GM12878 (cell line): ENCODE results near the gene PTGR3. TPM values are rescaled to one million over a fixed set of nuclear protein-coding genes. Genes with fewer than 3 reads are reported as not detected.

Experiments
- ATAC-seq: fragments of 200-7000 bp; cut with Tn5 transposase; 3 replicates; pipeline ENCODE4 v1.9.1; 2020; ENCODE audit warnings: mild to moderate bottlenecking, moderate library complexity
- BruUV-seq: library from RNA; stranded (reverse); fragments of 400-500 nt; replicated peaks from 2 replicates; lab custom pipeline; 2021; lab: Mats Ljungman, UMichigan
- CTCF ChIA-PET: fragments of 300-600 bp; sonication (Branson Sonifier 250); formaldehyde crosslinking; extraction: SDS; loops from one replicate; lab custom pipeline; 2021; ENCODE audit warnings: inconsistent platforms; lab: Yijun Ruan, JAX
- POLR2A ChIA-PET: fragments of 350-600 bp; formaldehyde crosslinking; extraction: SDS; loops from one replicate; lab custom pipeline; 2021; ENCODE audit warnings: inconsistent platforms; lab: Charles Lee
- RAD21 ChIA-PET: fragments of 300-600 bp; sonication (Branson Sonifier 250); formaldehyde crosslinking; loops from one replicate; lab custom pipeline; 2023; ENCODE audit warnings: antibody characterized with exemption; ENCODE audit not compliant: unreplicated experiment; lab: Charles Lee
- SMC1A ChIA-PET: fragments of 300-600 bp; sonication (Branson Sonifier 250); formaldehyde crosslinking; loops from one replicate; lab custom pipeline; 2023; ENCODE audit not compliant: unreplicated experiment, uncharacterized antibody; lab: Charles Lee
- DNase-seq: peaks from one replicate; pipeline ENCODE4 v3.0.0-alpha.2; 2011; ENCODE audit warnings: low read depth, low spot score
- FAIRE-seq: peaks from 3 replicates; lab custom pipeline; 2011; peaks lifted over from hg19 to GRCh38; lab: Jason Lieb, UNC
- H2AFZ ChIP-seq: 2 replicates; pipeline ENCODE4 v1.6.0; 2011; ENCODE audit warnings: low read depth, low read length, control low read depth; ENCODE audit not compliant: control insufficient read depth
- H3K27ac ChIP-seq: 2 replicates; pipeline ENCODE4 v1.5.1; 2011; ENCODE audit warnings: control low read depth; ENCODE audit not compliant: control insufficient read depth, insufficient read depth
- H3K27me3 ChIP-seq, 2 experiments: replicated peaks in 1 of 2; 2 replicates each; pipeline versions ENCODE4 v1.6.0 to v1.6.1; 2011; ENCODE audit warnings: low read length in 1 of 2; ENCODE audit not compliant: control insufficient read depth in 2 of 2, insufficient read depth in 2 of 2
- H3K36me3 ChIP-seq, 2 experiments: 2 replicates each; pipeline ENCODE4 v1.5.1; 2011; ENCODE audit warnings: low read length in 1 of 2; ENCODE audit not compliant: control insufficient read depth in 2 of 2, insufficient read depth in 2 of 2
- H3K4me1 ChIP-seq: 2 replicates; pipeline ENCODE4 v1.6.1; 2011; ENCODE audit warnings: mild to moderate bottlenecking, low read length, moderate library complexity, mixed read lengths; ENCODE audit not compliant: control insufficient read depth, insufficient read depth
- H3K4me2 ChIP-seq: 2 replicates; pipeline ENCODE4 v1.6.0; 2011; ENCODE audit warnings: control low read depth; ENCODE audit not compliant: control insufficient read depth, insufficient read depth
- H3K4me3 ChIP-seq: fragments of 200-600 bp; sonication (generic); 2 replicates; pipeline ENCODE4 v1.5.1; 2016
- H3K79me2 ChIP-seq: 2 replicates; pipeline ENCODE4 v1.6.0; 2011; ENCODE audit warnings: low read length; ENCODE audit not compliant: control insufficient read depth, insufficient read depth
- H3K9ac ChIP-seq: 2 replicates; pipeline ENCODE4 v1.8.0; 2011; ENCODE audit warnings: low read length, control low read depth, mixed read lengths; ENCODE audit not compliant: control insufficient read depth, insufficient read depth
- H3K9me3 ChIP-seq: replicated peaks from 3 replicates; pipeline ENCODE4 v1.5.1; 2011; ENCODE audit warnings: mild to moderate bottlenecking, low read length; ENCODE audit not compliant: control insufficient read depth, insufficient read depth
- H4K20me1 ChIP-seq: 2 replicates; pipeline ENCODE4 v1.6.0; 2011; ENCODE audit not compliant: control insufficient read depth, insufficient read depth
- CBX3 ChIP-seq: fragments of 200-600 bp; sonication (generic); IDR thresholded peaks from 2 replicates; pipeline ENCODE4 v1.6.1; 2016; ENCODE audit warnings: low read depth, borderline replicate concordance
- EP300 ChIP-seq, 2 experiments: fragments of 150-350 bp in 1 of 2; IDR thresholded peaks; 2 replicates each; pipeline ENCODE4 v1.6.1; 2011 to 2012; ENCODE audit warnings: low read depth in 2 of 2, low read length in 2 of 2, borderline replicate concordance in 1 of 2, improper control_type of control experiment in 1 of 2, inconsistent platforms in 1 of 2; ENCODE audit not compliant: control insufficient read depth in 1 of 2
- FOS ChIP-seq: IDR thresholded peaks from 3 replicates; pipeline ENCODE4 v1.6.1; 2011; ENCODE audit warnings: borderline replicate concordance; ENCODE audit not compliant: insufficient read length; ENCODE audit errors: extremely low read depth
- GABPA ChIP-seq: IDR thresholded peaks from 2 replicates; pipeline ENCODE4 v1.6.1; 2014; ENCODE audit warnings: antibody characterized with exemption, low read depth, mild to moderate bottlenecking, inconsistent platforms
- KDM1A ChIP-seq: fragments of 200-600 bp; sonication (generic); IDR thresholded peaks from 2 replicates; pipeline ENCODE4 v1.6.1; 2016; ENCODE audit warnings: borderline replicate concordance
- MEF2B ChIP-seq: fragments of 450-650 bp; IDR thresholded peaks from 2 replicates; pipeline ENCODE4 v1.6.1; 2018; ENCODE audit warnings: mild to moderate bottlenecking, moderate library complexity; ENCODE audit not compliant: partially characterized antibody, poor library complexity, severe bottlenecking
- MTA3 ChIP-seq: IDR thresholded peaks from 2 replicates; pipeline ENCODE4 v1.6.1; 2012; ENCODE audit warnings: low read length, inconsistent platforms, borderline replicate concordance
- MXI1 ChIP-seq: fragments of 150-350 bp; IDR thresholded peaks from 2 replicates; pipeline ENCODE4 v1.6.1; 2011; ENCODE audit warnings: low read depth, mild to moderate bottlenecking, inconsistent platforms, low read length, improper control_type of control experiment
- NR2C1 ChIP-seq: fragments of 450-650 bp; IDR thresholded peaks from 2 replicates; pipeline ENCODE4 v1.6.1; 2017; ENCODE audit warnings: antibody characterized with exemption, mild to moderate bottlenecking, moderate library complexity
- STAT3 ChIP-seq: IDR thresholded peaks from 2 replicates; pipeline ENCODE4 v1.6.1; 2011; ENCODE audit warnings: low read depth, low read length, improper control_type of control experiment
- ZNF207 ChIP-seq: fragments of 450-650 bp; IDR thresholded peaks from 2 replicates; pipeline ENCODE4 v1.6.1; 2014; ENCODE audit warnings: antibody characterized with exemption, mild to moderate bottlenecking, borderline replicate concordance
- WGBS: methylation state at CpG from one replicate; pipeline ENCODE4 v1.1.6; 2016; ENCODE audit warnings: low lambda C conversion rate; ENCODE audit not compliant: insufficient replicate concordance, insufficient coverage; ENCODE audit errors: missing lambda C conversion rate; 5-methylcytosine and 5-hydroxymethylcytosine counted together
- in situ Hi-C: fragments of 300-500 bp; cut with MboI; formaldehyde crosslinking; loops from 9 replicates; pipeline ENCODE4 v1.14.3; 2018; ENCODE audit warnings: mixed read lengths
- intact Hi-C: fragments of 100-400 bp; cut with micrococcal nuclease; formaldehyde crosslinking; loops from one replicate; pipeline ENCODE4 v1.14.2; 2022; ENCODE audit not compliant: unreplicated experiment
- polyA plus RNA-seq, 11 experiments: library from polyadenylated mRNA; depleted of rRNA in 4 of 11; unstranded in 6 of 11; stranded (reverse) in 5 of 11; fragments of >200 nt; fragmentation: Nextera tagmentation in 4 of 11; fragmentation: Illumina TruSeq in 1 of 11; extraction: Ambion mirVana in 4 of 11; extraction: Trizol in 1 of 11; gene quantifications; 1 replicate in 1 of 11; 2 replicates in 10 of 11; pipeline versions ENCODE4 v1.2.1 to v1.2.3, GENCODE V29; 2011 to 2016; ENCODE audit warnings: inconsistent platforms in 2 of 11, missing spikeins in 2 of 11, low read depth in 1 of 11
- total RNA-seq, 4 experiments: library from RNA; depleted of rRNA in 3 of 4; stranded (reverse); fragments of >200 nt in 3 of 4; fragmentation: Illumina TruSeq in 1 of 4; extraction: Trizol in 1 of 4; gene quantifications; 2 replicates each; pipeline versions ENCODE4 v1.2.1 to v1.2.3, GENCODE V29; 2013 to 2021
- TF ChIP-seq, protein P1 (sequence below): IDR thresholded peaks from 2 replicates; pipeline ENCODE4 v1.6.1; 2012; ENCODE audit warnings: improper control_type of control experiment, low read depth, low read length; ENCODE audit not compliant: insufficient replicate concordance
- TF ChIP-seq, protein P2 (sequence below): IDR thresholded peaks from 2 replicates; pipeline ENCODE4 v1.6.1; 2011; ENCODE audit warnings: mild to moderate bottlenecking, low read depth, low read length, moderate library complexity; ENCODE audit not compliant: insufficient replicate concordance
- TF ChIP-seq, protein P3 (sequence below): fragments of 450-650 bp; IDR thresholded peaks from 2 replicates; pipeline ENCODE4 v1.6.1; 2017; ENCODE audit warnings: mild to moderate bottlenecking, moderate library complexity

PTGR3 gene
- total and polyA plus RNA-seq, 10 of the 15 experiments (the other 5 are each of a cell fraction or from before 2014, with no cell fraction given): 6.2 to 69.8 (median 21.9) TPM

DNA sequence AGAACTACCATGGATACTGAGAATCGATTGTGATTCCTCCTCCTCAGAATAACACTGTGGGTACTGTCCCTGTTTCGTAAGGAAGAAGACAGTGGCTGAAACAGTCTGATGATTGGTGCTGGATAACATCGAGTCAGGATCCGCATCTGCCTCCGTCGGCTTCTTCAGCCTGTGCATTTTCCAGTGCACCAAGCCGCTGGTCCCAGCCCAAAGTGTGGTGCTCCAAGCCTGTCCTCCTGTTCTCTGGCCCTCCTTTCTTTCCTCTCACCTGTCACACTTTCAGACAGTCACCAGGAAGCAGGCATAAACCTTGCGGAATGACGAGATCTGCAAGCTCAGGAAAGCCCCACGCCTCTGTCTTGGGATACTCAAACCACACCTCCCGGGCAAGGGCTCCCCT lies 30.6 kb downstream of the PTGR3 start:
- Histone ChIP-seq H3K9ac (no peak overlapping the region), H3K27me3 (no peaks in the 10 kb centered on the region), H3K79me2 (no peaks in the 10 kb centered on the region), H3K36me3 (no peaks in the 10 kb centered on the region), H3K4me2 (no peak overlapping the region), H4K20me1 (no peaks in the 10 kb centered on the region), H3K4me3 (no peak overlapping the region), H3K4me1 (peaks cover 5% of the 10 kb centered on the region), H3K9me3 (no peaks in the 10 kb centered on the region), H2AFZ (no peak overlapping the region), H3K27ac (no peak overlapping the region)
- ChIA-PET SMC1A (no interaction called here), RAD21 (no interaction called here), POLR2A (no interaction called here), CTCF (no interaction called here)
- DNase-seq (no peak), FAIRE-seq (no peak), ATAC-seq (no peak)
- BruUV-seq: no TSS peak
- WGBS: 59% methylated on average over 11 of the region's 11 CpGs
- intact Hi-C loops: loop anchor here (10.0 kb wide), 2 partner anchors 166 to 296 kb away; no protein-coding TSS in a partner anchor
- in situ Hi-C loops: loop anchor here (10.0 kb wide), 1 partner anchor 296 kb away; no protein-coding TSS in a partner anchor
- TF ChIP-seq, protein P1, sequence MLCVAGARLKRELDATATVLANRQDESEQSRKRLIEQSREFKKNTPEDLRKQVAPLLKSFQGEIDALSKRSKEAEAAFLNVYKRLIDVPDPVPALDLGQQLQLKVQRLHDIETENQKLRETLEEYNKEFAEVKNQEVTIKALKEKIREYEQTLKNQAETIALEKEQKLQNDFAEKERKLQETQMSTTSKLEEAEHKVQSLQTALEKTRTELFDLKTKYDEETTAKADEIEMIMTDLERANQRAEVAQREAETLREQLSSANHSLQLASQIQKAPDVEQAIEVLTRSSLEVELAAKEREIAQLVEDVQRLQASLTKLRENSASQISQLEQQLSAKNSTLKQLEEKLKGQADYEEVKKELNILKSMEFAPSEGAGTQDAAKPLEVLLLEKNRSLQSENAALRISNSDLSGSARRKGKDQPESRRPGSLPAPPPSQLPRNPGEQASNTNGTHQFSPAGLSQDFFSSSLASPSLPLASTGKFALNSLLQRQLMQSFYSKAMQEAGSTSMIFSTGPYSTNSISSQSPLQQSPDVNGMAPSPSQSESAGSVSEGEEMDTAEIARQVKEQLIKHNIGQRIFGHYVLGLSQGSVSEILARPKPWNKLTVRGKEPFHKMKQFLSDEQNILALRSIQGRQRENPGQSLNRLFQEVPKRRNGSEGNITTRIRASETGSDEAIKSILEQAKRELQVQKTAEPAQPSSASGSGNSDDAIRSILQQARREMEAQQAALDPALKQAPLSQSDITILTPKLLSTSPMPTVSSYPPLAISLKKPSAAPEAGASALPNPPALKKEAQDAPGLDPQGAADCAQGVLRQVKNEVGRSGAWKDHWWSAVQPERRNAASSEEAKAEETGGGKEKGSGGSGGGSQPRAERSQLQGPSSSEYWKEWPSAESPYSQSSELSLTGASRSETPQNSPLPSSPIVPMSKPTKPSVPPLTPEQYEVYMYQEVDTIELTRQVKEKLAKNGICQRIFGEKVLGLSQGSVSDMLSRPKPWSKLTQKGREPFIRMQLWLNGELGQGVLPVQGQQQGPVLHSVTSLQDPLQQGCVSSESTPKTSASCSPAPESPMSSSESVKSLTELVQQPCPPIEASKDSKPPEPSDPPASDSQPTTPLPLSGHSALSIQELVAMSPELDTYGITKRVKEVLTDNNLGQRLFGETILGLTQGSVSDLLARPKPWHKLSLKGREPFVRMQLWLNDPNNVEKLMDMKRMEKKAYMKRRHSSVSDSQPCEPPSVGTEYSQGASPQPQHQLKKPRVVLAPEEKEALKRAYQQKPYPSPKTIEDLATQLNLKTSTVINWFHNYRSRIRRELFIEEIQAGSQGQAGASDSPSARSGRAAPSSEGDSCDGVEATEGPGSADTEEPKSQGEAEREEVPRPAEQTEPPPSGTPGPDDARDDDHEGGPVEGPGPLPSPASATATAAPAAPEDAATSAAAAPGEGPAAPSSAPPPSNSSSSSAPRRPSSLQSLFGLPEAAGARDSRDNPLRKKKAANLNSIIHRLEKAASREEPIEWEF: no peak
- TF ChIP-seq MXI1 (no peak), ZNF207 (no peak), FOS (no peak), KDM1A (no peak), MEF2B (no peak), MTA3 (no peak), NR2C1 (no peak), CBX3 (no peak), GABPA (no peak), STAT3 (no peak), EP300 (IDR thresholded peaks at IDR 0.05; ENCODE audit: borderline replicate concordance in 1 of 2, control insufficient read depth in 1 of 2, low read depth in 2 of 2, low read length in 2 of 2) (no peak)
- TF ChIP-seq, protein P2, sequence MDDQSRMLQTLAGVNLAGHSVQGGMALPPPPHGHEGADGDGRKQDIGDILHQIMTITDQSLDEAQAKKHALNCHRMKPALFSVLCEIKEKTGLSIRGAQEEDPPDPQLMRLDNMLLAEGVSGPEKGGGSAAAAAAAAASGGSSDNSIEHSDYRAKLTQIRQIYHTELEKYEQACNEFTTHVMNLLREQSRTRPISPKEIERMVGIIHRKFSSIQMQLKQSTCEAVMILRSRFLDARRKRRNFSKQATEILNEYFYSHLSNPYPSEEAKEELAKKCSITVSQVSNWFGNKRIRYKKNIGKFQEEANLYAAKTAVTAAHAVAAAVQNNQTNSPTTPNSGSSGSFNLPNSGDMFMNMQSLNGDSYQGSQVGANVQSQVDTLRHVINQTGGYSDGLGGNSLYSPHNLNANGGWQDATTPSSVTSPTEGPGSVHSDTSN: no peak
- TF ChIP-seq, protein P3, sequence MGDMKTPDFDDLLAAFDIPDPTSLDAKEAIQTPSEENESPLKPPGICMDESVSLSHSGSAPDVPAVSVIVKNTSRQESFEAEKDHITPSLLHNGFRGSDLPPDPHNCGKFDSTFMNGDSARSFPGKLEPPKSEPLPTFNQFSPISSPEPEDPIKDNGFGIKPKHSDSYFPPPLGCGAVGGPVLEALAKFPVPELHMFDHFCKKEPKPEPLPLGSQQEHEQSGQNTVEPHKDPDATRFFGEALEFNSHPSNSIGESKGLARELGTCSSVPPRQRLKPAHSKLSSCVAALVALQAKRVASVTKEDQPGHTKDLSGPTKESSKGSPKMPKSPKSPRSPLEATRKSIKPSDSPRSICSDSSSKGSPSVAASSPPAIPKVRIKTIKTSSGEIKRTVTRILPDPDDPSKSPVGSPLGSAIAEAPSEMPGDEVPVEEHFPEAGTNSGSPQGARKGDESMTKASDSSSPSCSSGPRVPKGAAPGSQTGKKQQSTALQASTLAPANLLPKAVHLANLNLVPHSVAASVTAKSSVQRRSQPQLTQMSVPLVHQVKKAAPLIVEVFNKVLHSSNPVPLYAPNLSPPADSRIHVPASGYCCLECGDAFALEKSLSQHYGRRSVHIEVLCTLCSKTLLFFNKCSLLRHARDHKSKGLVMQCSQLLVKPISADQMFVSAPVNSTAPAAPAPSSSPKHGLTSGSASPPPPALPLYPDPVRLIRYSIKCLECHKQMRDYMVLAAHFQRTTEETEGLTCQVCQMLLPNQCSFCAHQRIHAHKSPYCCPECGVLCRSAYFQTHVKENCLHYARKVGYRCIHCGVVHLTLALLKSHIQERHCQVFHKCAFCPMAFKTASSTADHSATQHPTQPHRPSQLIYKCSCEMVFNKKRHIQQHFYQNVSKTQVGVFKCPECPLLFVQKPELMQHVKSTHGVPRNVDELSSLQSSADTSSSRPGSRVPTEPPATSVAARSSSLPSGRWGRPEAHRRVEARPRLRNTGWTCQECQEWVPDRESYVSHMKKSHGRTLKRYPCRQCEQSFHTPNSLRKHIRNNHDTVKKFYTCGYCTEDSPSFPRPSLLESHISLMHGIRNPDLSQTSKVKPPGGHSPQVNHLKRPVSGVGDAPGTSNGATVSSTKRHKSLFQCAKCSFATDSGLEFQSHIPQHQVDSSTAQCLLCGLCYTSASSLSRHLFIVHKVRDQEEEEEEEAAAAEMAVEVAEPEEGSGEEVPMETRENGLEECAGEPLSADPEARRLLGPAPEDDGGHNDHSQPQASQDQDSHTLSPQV: no peak
